GM21576 (cell line): ENCODE data around the gene KRTAP10-8.
"Not testable (repeated sequence)": the region's sequence is repeated elsewhere in the genome, so short reads cannot be mapped to it uniquely, and the experiment has no call there.

Experiments
- ATAC-seq: cut with Tn5 transposase; IDR thresholded peaks from one replicate; pipeline ENCODE4 v1.9.1; 2021; ENCODE audit warnings: mild to moderate bottlenecking, moderate library complexity; ENCODE audit not compliant: unreplicated experiment

KRTAP10-8 gene

GRCh38 chr21:44578371-44579055 lies 33.4 kb upstream of the KRTAP10-8 start:
- ATAC-seq = no peak

- no peak for ATAC-seq
Measured at GRCh38 chr21:44579056-44579832, 32.6 kb upstream of the KRTAP10-8 start.

- ATAC-seq = no peak
Measured at GRCh38 chr21:44579833-44580144, 32.1 kb upstream of the KRTAP10-8 start.

GRCh38 chr21:44580231-44580821 lies 31.6 kb upstream of the KRTAP10-8 start, which contains the start of gene KRTAP10-5:
Gene KRTAP10-5 (minus strand): TSS chr21:44580604. CDS start chr21:44580578, 26 bp downstream.
- not testable (repeated sequence) for ATAC-seq

- ATAC-seq = no peak
Measured at GRCh38 chr21:44581158-44581557, 30.7 kb upstream of the KRTAP10-8 start.

GRCh38 chr21:44582055-44582454 lies 29.8 kb upstream of the KRTAP10-8 start:
- ATAC-seq = no peak

- ATAC-seq = no peak
Measured at GRCh38 chr21:44583089-44583799, 28.6 kb upstream of the KRTAP10-8 start.

GRCh38 chr21:44583800-44584147 lies 28.1 kb upstream of the KRTAP10-8 start:
- ATAC-seq = no peak

- no peak for ATAC-seq
Measured at GRCh38 chr21:44585892-44586291, 26.0 kb upstream of the KRTAP10-8 start.

GRCh38 chr21:44589094-44589493 lies 22.8 kb upstream of the KRTAP10-8 start:
- no peak for ATAC-seq

GRCh38 chr21:44589586-44590305 lies 22.1 kb upstream of the KRTAP10-8 start:
- no peak for ATAC-seq

- no peak for ATAC-seq
Measured at GRCh38 chr21:44590311-44590721, 21.6 kb upstream of the KRTAP10-8 start.

- ATAC-seq = not testable (repeated sequence)
Measured at GRCh38 chr21:44590897-44591800, 20.7 kb upstream of the KRTAP10-8 start.

GRCh38 chr21:44591801-44592130 lies 20.1 kb upstream of the KRTAP10-8 start:
- ATAC-seq = not testable (repeated sequence)

GRCh38 chr21:44592446-44593311 lies 19.2 kb upstream of the KRTAP10-8 start, which contains the start of gene KRTAP10-6:
Gene KRTAP10-6 (minus strand): TSS chr21:44592505. CDS start chr21:44592484, 21 bp downstream.
- no peak for ATAC-seq

- ATAC-seq = no peak
Measured at GRCh38 chr21:44593598-44594405, 18.1 kb upstream of the KRTAP10-8 start.

GRCh38 chr21:44594406-44594916 lies 17.4 kb upstream of the KRTAP10-8 start:
- no peak for ATAC-seq

- no peak for ATAC-seq
Measured at GRCh38 chr21:44595524-44595923, 16.4 kb upstream of the KRTAP10-8 start.
